HEK293 (cell line): ENCODE results near the gene NOP9.

Experiments
- BCL11A ChIP-seq: fragments of 450-650 bp; formaldehyde crosslinking; IDR thresholded peaks from 2 replicates; pipeline ENCODE4 v1.5.1; 2016; ENCODE audit warnings: low read depth, missing biosample characterization, missing genetic modification characterization
- ELK4 ChIP-seq: IDR thresholded peaks from 2 replicates; pipeline ENCODE4 v1.6.1; 2011; ENCODE audit warnings: mild to moderate bottlenecking, low read depth, low read length, borderline replicate concordance
- GFI1B ChIP-seq: fragments of 450-650 bp; formaldehyde crosslinking; IDR thresholded peaks from 2 replicates; pipeline ENCODE4 v1.5.1; 2016; ENCODE audit warnings: missing biosample characterization, missing genetic modification characterization
- HOXC10 ChIP-seq: sonication (generic); formaldehyde crosslinking; IDR thresholded peaks from 2 replicates; pipeline ENCODE4 v1.8.1; 2023; ENCODE audit warnings: mild to moderate bottlenecking, missing genetic modification reagents
- KLF1 ChIP-seq: fragments of 450-650 bp; formaldehyde crosslinking; IDR thresholded peaks from 2 replicates; pipeline ENCODE4 v1.5.1; 2016; ENCODE audit warnings: missing biosample characterization, missing genetic modification characterization
- KLF16 ChIP-seq: fragments of 450-650 bp; formaldehyde crosslinking; IDR thresholded peaks from 2 replicates; pipeline ENCODE4 v1.5.1; 2017; ENCODE audit warnings: missing biosample characterization, missing genetic modification characterization
- OSR2 ChIP-seq: fragments of 450-650 bp; formaldehyde crosslinking; IDR thresholded peaks from 2 replicates; pipeline ENCODE4 v1.5.1; 2016; ENCODE audit warnings: missing biosample characterization, missing genetic modification characterization
- PRDM1 ChIP-seq: fragments of 450-650 bp; formaldehyde crosslinking; IDR thresholded peaks from 2 replicates; pipeline ENCODE4; 2016; ENCODE audit warnings: missing biosample characterization, missing genetic modification characterization
- REPIN1 ChIP-seq: fragments of 450-650 bp; formaldehyde crosslinking; IDR thresholded peaks from 2 replicates; pipeline ENCODE4 v1.5.1; 2017; ENCODE audit warnings: missing biosample characterization, missing genetic modification characterization, low read depth
- SALL2 ChIP-seq: fragments of 450-650 bp; formaldehyde crosslinking; IDR thresholded peaks from 2 replicates; pipeline ENCODE4 v1.5.0; 2017; ENCODE audit warnings: missing biosample characterization, mild to moderate bottlenecking, missing genetic modification characterization, borderline replicate concordance
- ZBTB8A ChIP-seq: fragments of 450-650 bp; formaldehyde crosslinking; IDR thresholded peaks from 2 replicates; pipeline ENCODE4 v1.5.1; 2016; ENCODE audit warnings: missing biosample characterization, missing genetic modification characterization
- ZFP37 ChIP-seq: fragments of 450-650 bp; formaldehyde crosslinking; IDR thresholded peaks from 2 replicates; pipeline ENCODE4 v1.5.1; 2016; ENCODE audit warnings: missing biosample characterization, missing genetic modification characterization
- ZNF112 ChIP-seq: fragments of 450-650 bp; formaldehyde crosslinking; IDR thresholded peaks from 2 replicates; pipeline ENCODE4 v1.5.0; 2017; ENCODE audit warnings: missing biosample characterization, missing genetic modification characterization
- ZNF114 ChIP-seq: fragments of 450-650 bp; formaldehyde crosslinking; IDR thresholded peaks from 2 replicates; pipeline ENCODE4 v1.5.0; 2017; ENCODE audit warnings: missing biosample characterization, missing genetic modification characterization
- ZNF138 ChIP-seq: fragments of 450-650 bp; formaldehyde crosslinking; IDR thresholded peaks from 2 replicates; pipeline ENCODE4 v1.5.1; 2016; ENCODE audit warnings: missing biosample characterization, missing genetic modification characterization, borderline replicate concordance
- ZNF155 ChIP-seq: fragments of 450-650 bp; formaldehyde crosslinking; IDR thresholded peaks from 2 replicates; pipeline ENCODE4 v1.5.1; 2016; ENCODE audit warnings: missing biosample characterization, missing genetic modification characterization
- ZNF19 ChIP-seq: fragments of 450-650 bp; formaldehyde crosslinking; IDR thresholded peaks from 2 replicates; pipeline ENCODE4; 2016; ENCODE audit warnings: missing biosample characterization, missing genetic modification characterization, low read depth
- ZNF266 ChIP-seq: fragments of 450-650 bp; formaldehyde crosslinking; IDR thresholded peaks from 2 replicates; pipeline ENCODE4 v1.5.1; 2016; ENCODE audit warnings: missing biosample characterization, missing genetic modification characterization, low read depth
- ZNF335 ChIP-seq: fragments of 450-650 bp; formaldehyde crosslinking; conservative IDR thresholded peaks from 2 replicates; pipeline ENCODE4 v1.5.1; 2016; ENCODE audit warnings: missing biosample characterization, missing genetic modification characterization
- ZNF354C ChIP-seq: fragments of 450-650 bp; formaldehyde crosslinking; IDR thresholded peaks from 2 replicates; pipeline ENCODE4 v1.5.1; 2016; ENCODE audit warnings: missing biosample characterization, missing genetic modification characterization, low read depth, borderline replicate concordance
- ZNF37A ChIP-seq: fragments of 450-650 bp; IDR thresholded peaks from 2 replicates; pipeline ENCODE4 v1.5.1; 2018; ENCODE audit warnings: missing biosample characterization, missing genetic modification characterization
- ZNF391 ChIP-seq: fragments of 450-650 bp; formaldehyde crosslinking; IDR thresholded peaks from 2 replicates; pipeline ENCODE4 v1.5.1; 2016; ENCODE audit warnings: low read depth, missing biosample characterization, missing genetic modification characterization, borderline replicate concordance
- ZNF423 ChIP-seq: fragments of 450-650 bp; formaldehyde crosslinking; IDR thresholded peaks from 2 replicates; pipeline ENCODE4 v1.5.1; 2016; ENCODE audit warnings: missing biosample characterization, missing genetic modification characterization
- ZNF624 ChIP-seq: fragments of 450-650 bp; formaldehyde crosslinking; IDR thresholded peaks from 2 replicates; pipeline ENCODE4 v1.5.1; 2017; ENCODE audit warnings: missing biosample characterization, missing genetic modification characterization
- ZNF747 ChIP-seq: fragments of 450-650 bp; formaldehyde crosslinking; IDR thresholded peaks from 2 replicates; pipeline ENCODE4 v1.5.1; 2016; ENCODE audit warnings: missing biosample characterization, missing genetic modification characterization
- TF ChIP-seq, protein P1 (sequence below): fragments of 450-650 bp; formaldehyde crosslinking; IDR thresholded peaks from 2 replicates; pipeline ENCODE4 v1.5.1; 2016; ENCODE audit warnings: missing biosample characterization, missing genetic modification characterization
- TF ChIP-seq, protein P2 (sequence below): fragments of 450-650 bp; formaldehyde crosslinking; IDR thresholded peaks from 2 replicates; pipeline ENCODE4 v1.5.1; 2017; ENCODE audit warnings: missing biosample characterization, missing genetic modification characterization
- TF ChIP-seq, protein P3 (sequence below): fragments of 450-650 bp; formaldehyde crosslinking; IDR thresholded peaks from 2 replicates; pipeline ENCODE4 v1.5.1; 2016; ENCODE audit warnings: missing biosample characterization, missing genetic modification characterization, low read depth
- TF ChIP-seq, protein P4 (sequence below): fragments of 450-650 bp; IDR thresholded peaks from 2 replicates; pipeline ENCODE4 v1.5.1; 2018; ENCODE audit warnings: missing biosample characterization, missing genetic modification characterization

Gene NOP9

DNA sequence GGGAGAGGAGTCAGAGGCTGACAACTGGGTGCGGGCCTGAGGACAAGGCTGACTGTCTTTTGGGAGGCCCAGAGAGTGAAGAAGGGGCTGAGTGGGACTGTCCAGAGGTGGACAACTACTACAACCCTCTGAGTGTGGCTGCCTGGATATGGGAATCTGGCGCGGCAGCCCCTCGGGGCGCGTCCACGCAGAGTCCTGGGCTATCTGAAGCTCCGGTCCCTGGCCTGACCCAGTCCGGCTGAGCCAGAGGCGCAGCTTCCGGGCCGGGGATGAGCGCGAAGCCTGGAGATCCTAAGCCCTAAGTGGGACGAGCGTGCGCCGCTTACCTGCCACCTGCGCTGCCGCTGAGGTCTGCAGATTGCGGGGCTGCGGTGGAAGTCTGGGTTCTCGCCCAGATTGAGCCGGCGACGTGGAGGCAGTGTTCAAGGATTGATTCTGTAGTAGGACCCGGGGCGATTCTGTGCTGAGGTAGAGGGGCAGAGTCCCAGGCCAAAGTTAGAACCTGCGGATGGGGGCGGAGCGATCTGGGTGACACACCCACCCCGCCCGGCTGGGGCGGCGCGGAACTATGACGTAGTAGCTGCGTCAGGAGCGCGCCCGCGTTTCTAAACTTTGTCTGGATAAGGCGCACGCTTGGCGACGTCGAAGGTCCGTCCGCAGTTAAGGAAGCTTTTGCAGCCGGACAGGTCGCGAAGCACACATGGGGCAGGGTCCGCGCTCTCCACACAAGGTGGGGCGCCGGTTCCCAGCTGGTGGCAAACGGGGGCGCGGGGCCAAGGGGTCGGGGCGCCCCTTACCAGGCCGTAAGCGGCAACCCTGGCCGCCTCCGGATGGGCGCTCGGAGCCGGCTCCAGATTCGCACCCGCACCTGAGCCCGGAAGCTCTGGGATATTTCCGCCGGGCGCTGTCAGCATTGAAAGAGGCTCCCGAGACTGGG, at the start of gene NOP9, which contains the start of gene DHRS1 (continued):
- TF ChIP-seq ZNF391 (tag by site-specific recombination) (no peak), ZBTB8A (tag by site-specific recombination) (peak; percentile 88), REPIN1 (tag by site-specific recombination) (no peak), GFI1B (tag by site-specific recombination) (no peak), ZNF266 (tag by site-specific recombination) (no peak), ZNF155 (tag by site-specific recombination) (no peak), ZNF747 (tag by site-specific recombination) (no peak), ZNF114 (tag by site-specific recombination) (no peak), ZNF335 (tag by site-specific recombination) (peak; percentile 65), HOXC10 (CRISPR knock-in tag) (no peak), ZNF624 (tag by site-specific recombination) (no peak), ZNF138 (tag by site-specific recombination) (no peak), KLF16 (tag by site-specific recombination) (peak; percentile 95), ZFP37 (no peak), ZNF37A (tag by site-specific recombination) (no peak), KLF1 (tag by site-specific recombination) (peak; percentile 87), ZNF354C (tag by site-specific recombination) (no peak), ZNF19 (tag by site-specific recombination) (no peak), BCL11A (tag by site-specific recombination) (no peak), SALL2 (no peak), PRDM1 (tag by site-specific recombination) (no peak), ZNF423 (no peak), OSR2 (no peak), ELK4 (no peak), ZNF112 (no peak)
- TF ChIP-seq, protein P1, sequence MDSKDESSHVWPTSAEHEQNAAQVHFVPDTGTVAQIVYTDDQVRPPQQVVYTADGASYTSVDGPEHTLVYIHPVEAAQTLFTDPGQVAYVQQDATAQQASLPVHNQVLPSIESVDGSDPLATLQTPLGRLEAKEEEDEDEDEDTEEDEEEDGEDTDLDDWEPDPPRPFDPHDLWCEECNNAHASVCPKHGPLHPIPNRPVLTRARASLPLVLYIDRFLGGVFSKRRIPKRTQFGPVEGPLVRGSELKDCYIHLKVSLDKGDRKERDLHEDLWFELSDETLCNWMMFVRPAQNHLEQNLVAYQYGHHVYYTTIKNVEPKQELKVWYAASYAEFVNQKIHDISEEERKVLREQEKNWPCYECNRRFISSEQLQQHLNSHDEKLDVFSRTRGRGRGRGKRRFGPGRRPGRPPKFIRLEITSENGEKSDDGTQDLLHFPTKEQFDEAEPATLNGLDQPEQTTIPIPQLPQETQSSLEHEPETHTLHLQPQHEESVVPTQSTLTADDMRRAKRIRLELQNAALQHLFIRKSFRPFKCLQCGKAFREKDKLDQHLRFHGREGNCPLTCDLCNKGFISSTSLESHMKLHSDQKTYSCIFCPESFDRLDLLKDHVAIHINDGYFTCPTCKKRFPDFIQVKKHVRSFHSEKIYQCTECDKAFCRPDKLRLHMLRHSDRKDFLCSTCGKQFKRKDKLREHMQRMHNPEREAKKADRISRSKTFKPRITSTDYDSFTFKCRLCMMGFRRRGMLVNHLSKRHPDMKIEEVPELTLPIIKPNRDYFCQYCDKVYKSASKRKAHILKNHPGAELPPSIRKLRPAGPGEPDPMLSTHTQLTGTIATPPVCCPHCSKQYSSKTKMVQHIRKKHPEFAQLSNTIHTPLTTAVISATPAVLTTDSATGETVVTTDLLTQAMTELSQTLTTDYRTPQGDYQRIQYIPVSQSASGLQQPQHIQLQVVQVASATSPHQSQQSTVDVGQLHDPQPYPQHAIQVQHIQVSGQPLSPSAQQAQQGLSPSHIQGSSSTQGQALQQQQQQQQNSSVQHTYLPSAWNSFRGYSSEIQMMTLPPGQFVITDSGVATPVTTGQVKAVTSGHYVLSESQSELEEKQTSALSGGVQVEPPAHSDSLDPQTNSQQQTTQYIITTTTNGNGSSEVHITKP: no peak
- TF ChIP-seq, protein P2, sequence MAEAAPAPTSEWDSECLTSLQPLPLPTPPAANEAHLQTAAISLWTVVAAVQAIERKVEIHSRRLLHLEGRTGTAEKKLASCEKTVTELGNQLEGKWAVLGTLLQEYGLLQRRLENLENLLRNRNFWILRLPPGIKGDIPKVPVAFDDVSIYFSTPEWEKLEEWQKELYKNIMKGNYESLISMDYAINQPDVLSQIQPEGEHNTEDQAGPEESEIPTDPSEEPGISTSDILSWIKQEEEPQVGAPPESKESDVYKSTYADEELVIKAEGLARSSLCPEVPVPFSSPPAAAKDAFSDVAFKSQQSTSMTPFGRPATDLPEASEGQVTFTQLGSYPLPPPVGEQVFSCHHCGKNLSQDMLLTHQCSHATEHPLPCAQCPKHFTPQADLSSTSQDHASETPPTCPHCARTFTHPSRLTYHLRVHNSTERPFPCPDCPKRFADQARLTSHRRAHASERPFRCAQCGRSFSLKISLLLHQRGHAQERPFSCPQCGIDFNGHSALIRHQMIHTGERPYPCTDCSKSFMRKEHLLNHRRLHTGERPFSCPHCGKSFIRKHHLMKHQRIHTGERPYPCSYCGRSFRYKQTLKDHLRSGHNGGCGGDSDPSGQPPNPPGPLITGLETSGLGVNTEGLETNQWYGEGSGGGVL: no peak
- TF ChIP-seq, protein P3, sequence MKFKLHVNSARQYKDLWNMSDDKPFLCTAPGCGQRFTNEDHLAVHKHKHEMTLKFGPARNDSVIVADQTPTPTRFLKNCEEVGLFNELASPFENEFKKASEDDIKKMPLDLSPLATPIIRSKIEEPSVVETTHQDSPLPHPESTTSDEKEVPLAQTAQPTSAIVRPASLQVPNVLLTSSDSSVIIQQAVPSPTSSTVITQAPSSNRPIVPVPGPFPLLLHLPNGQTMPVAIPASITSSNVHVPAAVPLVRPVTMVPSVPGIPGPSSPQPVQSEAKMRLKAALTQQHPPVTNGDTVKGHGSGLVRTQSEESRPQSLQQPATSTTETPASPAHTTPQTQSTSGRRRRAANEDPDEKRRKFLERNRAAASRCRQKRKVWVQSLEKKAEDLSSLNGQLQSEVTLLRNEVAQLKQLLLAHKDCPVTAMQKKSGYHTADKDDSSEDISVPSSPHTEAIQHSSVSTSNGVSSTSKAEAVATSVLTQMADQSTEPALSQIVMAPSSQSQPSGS: peak; percentile 94
- TF ChIP-seq, protein P4, sequence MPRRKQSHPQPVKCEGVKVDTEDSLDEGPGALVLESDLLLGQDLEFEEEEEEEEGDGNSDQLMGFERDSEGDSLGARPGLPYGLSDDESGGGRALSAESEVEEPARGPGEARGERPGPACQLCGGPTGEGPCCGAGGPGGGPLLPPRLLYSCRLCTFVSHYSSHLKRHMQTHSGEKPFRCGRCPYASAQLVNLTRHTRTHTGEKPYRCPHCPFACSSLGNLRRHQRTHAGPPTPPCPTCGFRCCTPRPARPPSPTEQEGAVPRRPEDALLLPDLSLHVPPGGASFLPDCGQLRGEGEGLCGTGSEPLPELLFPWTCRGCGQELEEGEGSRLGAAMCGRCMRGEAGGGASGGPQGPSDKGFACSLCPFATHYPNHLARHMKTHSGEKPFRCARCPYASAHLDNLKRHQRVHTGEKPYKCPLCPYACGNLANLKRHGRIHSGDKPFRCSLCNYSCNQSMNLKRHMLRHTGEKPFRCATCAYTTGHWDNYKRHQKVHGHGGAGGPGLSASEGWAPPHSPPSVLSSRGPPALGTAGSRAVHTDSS (tag by site-specific recombination): no peak
